NCI-H510A treated with DMSO at 0.1 percent for 48 hours (cell line): ENCODE data around the gene PWP2.
"Not testable (repeated sequence)": the region's sequence is repeated elsewhere in the genome, so short reads cannot be mapped to it uniquely, and the experiment has no call there.

Experiments used
- DNase-seq: peaks from one replicate; lab custom pipeline; 2025; lab: John Stamatoyannopoulos, UW

Gene PWP2

DNA sequence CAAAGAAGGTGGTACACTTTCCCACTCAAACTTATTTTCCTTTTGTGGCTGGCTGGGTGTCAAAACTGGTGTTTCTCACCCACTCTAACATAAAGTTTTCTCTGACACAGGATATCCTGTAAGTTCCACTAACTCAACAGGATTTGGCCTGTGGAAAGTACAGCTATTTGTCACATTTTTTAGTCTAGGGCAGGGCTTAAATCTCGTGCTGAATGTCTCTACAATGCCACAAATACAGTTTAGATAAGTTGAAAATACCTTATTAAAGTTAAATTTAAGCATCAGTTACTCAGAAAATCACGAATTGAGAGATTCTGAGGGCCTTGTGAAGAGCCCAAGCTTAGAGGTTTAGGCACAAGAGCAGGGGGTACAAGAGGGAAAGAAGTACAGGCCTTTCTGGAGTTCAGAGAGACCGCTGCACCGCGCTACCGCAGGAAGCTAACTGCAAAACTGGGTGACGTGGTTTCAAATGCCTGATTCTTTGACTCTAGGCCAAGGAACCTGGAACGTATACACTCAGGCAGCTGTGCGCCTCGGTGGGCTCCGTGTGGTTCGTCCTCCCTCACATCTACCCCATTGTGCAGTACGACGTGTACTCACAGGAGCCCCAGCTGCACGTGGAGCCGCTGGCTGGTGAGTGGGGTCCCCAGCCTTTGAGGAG is 23.4 kb upstream of the PWP2 start:
- DNase-seq = no peak

- DNase-seq = no peak
Observed at GRCh38 chr21:44084496-44085241, 22.5 kb upstream of the PWP2 start.

DNA sequence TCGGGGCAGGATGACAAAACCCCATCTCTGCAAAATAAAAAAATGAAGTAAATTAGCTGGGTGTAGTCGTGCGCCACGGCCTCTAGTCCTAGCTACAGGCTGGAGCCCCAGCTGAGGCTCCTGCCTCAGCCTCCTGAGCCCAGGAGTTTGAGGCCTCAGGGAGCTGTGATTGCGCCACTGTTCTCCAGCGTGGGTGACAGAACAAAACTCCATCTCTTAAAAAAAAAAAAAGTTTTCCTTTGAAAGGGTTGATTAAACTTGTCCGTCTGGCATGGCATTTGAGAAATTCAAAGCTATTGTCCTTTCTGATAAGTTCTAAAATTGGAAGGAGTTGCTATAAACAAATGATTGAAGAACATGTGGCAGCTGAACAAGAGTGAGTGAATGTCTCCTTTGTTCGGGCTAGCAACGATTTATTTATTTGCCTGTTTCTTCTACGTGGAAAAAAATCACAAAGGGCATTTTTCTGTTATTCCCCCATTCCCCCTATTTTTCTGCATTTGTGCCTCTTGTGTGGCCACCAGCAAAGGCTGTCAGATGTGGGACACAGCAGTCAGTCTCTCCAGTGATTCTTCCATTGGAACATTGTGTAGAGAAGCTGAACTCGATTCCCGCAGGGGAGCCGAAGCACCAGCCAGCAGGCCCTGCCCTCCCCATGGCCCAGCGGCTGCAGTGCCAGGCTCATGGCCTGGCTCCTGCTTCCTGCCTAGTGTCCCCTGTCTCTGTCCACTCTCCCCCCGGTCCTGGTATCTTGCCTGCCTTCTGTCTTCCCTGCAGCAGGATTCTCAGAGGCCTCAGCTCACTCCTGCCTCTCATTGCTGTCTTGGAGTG is 21.5 kb upstream of the PWP2 start:
- DNase-seq = no peak

DNA sequence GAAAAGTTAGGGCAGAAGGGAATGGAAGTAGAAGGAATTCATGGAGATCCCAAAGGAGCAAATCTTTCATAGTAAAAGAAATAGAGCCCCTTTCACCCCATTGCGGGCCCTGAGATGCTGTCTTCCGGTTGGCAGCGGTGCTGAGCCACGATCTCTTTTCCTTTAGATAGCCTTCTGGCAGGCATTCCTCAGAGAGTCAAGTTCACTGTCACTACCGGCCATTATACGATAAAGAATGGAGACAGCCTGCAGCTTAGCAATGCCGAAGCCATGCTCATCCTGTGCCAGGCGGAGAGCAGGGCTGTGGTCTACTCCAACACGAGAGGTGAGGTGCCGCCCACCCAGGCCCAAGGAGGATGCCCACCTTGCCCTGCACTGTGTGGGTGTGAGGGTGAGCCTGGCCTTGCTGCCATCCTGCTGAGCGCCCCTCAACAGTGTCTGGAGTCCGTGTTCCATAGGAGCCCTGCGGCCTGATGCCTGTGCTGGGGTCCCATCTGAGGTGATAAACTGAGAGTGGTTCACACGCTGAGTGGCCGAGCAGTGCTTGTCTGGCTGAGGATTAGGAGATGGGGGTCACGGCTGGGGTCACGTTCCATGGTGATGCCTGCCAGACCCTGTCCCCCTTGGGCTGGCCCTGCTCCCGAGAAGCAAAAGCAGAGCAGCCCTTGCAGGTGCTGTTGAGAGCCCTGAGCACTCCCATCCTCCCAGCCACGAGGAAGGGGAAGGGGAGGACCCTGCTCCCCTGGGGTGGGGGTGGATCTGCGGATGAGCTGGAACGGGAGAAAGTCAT is 20.4 kb upstream of the PWP2 start:
- DNase-seq = no peak

GRCh38 chr21:44087426-44088400 is 19.5 kb upstream of the PWP2 start:
- no peak for DNase-seq

- DNase-seq = no peak
Observed at GRCh38 chr21:44088401-44088780, 18.8 kb upstream of the PWP2 start.

DNA sequence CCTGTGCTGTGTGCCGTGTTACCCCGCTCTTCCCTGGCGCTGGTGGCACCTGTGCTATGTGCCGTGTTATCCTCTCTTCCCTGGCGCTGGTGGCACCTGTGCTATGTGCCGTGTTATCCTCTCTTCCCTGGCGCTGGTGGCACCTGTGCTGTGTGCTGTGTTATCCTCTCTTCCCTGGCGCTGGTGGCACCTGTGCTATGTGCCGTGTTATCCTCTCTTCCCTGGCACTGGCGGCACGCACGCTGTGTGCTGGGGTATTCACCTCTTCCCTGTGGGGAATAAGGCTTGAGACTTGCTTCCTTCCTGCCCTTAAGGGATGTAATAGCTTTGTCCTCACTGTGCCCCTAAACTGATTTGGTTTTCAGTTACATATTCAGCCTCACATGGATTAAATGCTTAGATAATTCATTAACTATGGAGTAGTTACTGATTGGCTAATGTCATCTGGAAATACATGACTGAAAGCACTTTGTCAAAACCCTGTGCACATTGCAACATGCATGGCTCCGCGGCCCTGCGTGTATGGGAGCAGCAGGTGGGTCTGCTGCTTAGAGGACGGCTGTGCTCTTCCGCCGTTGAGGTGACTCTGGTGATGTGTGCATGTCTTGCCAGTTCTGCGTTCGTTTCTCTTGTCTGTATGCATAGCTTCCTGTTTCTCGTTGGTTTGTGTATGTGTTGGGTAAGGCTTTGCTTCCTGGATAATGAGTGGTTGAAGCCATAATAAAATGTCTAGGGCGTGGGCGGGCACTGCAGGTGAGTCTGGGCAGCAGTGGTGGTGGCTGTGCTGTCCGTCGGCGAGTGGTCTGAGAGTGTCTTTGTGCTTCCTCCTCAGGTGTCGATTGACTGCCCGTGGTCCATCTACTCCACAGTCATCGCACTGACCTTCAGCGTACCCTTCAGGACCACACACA is 17.9 kb upstream of the PWP2 start:
- no peak for DNase-seq

GRCh38 chr21:44090325-44090724 is 16.9 kb upstream of the PWP2 start:
- DNase-seq = peak; percentile 12

DNA sequence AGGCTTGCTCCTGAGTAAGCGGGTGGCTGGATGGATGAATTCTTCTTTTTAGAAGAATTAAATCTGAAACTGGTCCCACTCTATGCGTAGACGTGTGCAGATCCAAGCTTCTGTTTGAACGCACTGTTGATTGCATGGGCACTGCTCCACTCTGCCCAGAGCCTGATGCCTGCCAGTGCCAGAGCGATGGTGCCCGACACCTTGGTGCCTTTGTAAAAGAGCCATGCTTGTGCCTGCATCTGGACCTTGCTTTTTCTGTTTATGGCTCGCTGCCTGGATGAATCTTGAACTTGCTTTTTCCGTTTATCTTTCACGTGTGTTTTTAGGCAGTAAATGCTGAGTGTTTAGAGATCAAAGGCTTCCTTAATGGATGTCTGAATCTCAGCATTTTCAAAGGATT is 15.0 kb upstream of the PWP2 start:
- DNase-seq = no peak

- no peak for DNase-seq
Observed at GRCh38 chr21:44093761-44094160, 13.4 kb upstream of the PWP2 start.

- DNase-seq = no peak
Observed at GRCh38 chr21:44094832-44095231, 12.4 kb upstream of the PWP2 start.

DNA sequence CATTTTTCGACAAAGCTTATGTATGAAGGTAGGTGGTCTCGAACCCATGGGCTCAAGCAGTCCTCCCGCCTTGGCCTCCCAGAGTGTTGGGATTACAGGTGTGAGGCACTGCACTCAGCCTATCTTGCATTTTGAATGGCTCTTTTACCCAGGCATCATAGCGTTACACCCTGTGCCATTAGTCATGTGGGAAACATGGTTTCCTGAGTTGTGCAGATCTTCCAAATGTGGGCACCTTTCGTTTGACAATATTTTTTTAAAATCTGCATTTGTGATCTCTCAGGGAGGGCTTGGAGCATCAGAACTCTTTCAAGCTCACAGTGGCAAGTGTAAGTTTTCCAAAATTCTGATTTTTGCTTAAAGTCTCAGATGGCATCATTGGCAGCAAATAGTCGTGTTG is 8.7 kb upstream of the PWP2 start:
- DNase-seq = not testable (repeated sequence)

GRCh38 chr21:44098964-44099363 is 8.2 kb upstream of the PWP2 start:
- DNase-seq = not testable (repeated sequence)

DNA sequence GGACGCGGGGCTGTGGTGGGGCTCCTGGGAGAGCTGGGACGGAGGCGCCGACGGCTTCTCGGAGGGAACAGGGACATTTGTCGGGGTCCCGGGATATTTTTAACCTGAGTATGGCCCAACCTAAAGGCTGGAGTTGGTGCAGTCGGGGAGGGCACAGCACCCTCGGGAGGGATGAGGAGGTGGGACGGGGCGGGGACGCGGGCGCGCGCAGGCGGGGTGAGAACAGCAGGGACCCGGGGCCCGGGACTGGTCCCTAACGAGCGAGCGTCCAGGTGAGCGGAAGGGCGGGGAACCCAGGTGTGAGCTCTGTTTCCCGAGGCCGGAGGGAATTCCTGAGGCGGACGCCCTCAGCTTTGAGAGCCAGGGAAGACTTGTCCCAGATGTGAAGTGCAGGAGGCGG is 390 bp downstream of the PWP2 start:
- DNase-seq = not testable (repeated sequence)

- not testable (repeated sequence) for DNase-seq
Observed at GRCh38 chr21:44113702-44114371, 6.6 kb downstream of the PWP2 start.

DNA sequence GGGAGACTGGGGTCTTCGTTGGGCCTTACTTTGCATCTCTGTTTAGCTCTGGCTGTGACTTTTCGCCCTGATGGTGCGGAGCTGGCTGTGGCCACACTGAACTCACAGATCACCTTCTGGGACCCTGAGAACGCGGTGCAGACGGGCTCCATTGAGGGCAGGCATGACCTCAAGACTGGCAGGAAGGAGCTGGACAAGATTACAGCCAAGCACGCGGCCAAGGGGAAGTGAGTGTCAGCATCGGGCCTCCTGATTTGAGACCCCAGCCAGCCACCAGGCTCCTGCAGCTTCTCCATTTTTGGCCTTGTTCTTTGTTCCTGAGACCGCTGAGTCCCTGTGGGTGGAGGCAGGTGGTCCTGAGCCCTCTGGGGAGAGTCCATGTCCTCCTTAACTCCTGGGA is 14.9 kb downstream of the PWP2 start:
- DNase-seq = not testable (repeated sequence)

GRCh38 chr21:44127827-44128226 is 20.6 kb downstream of the PWP2 start:
- not testable (repeated sequence) for DNase-seq

DNA sequence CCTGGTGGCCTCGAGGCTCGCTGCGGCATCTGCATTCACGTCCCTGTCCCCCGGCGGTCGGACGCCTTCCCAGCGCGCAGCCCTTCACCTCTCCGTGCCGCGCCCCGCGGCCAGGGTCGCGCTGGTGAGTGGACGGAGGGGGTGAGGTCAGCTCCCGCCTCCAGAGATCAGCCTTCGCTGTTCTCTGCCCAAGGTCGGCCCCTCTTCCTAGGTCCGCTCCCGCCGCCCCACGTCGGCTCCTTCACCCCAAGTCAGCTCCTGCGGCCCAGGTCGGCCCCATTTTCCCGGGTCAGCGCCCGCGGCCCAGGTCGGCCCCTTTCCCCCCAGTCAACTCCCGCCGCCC is 26.5 kb downstream of the PWP2 start:
- DNase-seq = not testable (repeated sequence)

DNA sequence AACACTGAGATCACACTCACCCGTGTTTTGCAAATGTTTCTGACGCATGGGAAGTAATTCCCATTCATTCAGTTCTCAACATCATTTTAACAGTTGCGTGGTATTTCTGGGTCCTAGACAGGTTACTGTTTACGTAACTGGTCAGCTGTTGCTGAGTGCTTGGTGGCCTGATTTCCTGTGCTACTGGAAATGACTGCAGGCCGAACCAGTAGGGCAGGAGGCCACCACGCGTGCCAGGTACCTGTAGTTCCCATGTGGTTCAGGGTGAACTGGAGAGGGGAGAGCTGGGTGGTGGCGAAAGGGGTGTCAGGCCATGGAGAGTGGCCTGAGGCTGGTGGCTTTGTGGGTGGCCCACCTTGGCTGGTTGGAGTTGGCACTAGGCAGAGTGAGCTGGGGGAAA is 27.5 kb downstream of the PWP2 start:
- DNase-seq = not testable (repeated sequence)
